Esophagus (tissue), 2 donors: ENCODE results near the gene PTPN4. TPM values are rescaled to one million over a fixed set of nuclear protein-coding genes. Genes with fewer than 3 reads are reported as not detected.
A peak's percentile ranks its signal among the peaks of the same experiment; 100 is the strongest.

ENCODE experiments used
- H3K27ac ChIP-seq, 2 donors: one replicate each; pipeline ENCODE4 v1.5.1; 2013; ENCODE audit warnings: low read depth in 2 of 2, mild to moderate bottlenecking in 2 of 2, inconsistent platforms in 1 of 2, low read length in 1 of 2, moderate library complexity in 1 of 2
- H3K27me3 ChIP-seq, 2 donors: one replicate each; pipeline ENCODE4 v1.6.1; 2013; ENCODE audit warnings: low read length in 2 of 2, control low read depth in 1 of 2, mild to moderate bottlenecking in 1 of 2; ENCODE audit not compliant: insufficient read depth in 2 of 2, control insufficient read depth in 1 of 2
- H3K36me3 ChIP-seq, 2 donors: one replicate each; pipeline ENCODE4 v1.6.1; 2013; ENCODE audit warnings: low read length in 1 of 2; ENCODE audit not compliant: control insufficient read depth in 2 of 2, insufficient read depth in 2 of 2
- H3K4me1 ChIP-seq, 2 donors: one replicate each; pipeline ENCODE4 v1.6.1; 2013; ENCODE audit warnings: low read length in 1 of 2; ENCODE audit not compliant: control insufficient read depth in 2 of 2, insufficient read depth in 2 of 2
- H3K4me3 ChIP-seq, 2 donors: one replicate each; pipeline ENCODE4 v1.5.1; 2013; ENCODE audit warnings: low read length in 2 of 2, mild to moderate bottlenecking in 2 of 2, low read depth in 1 of 2, moderate library complexity in 1 of 2
- H3K9me3 ChIP-seq, 2 donors: one replicate each; pipeline ENCODE4 v1.6.1; 2013; ENCODE audit warnings: mild to moderate bottlenecking in 2 of 2, low read depth in 1 of 2, low read length in 1 of 2, moderate library complexity in 1 of 2; ENCODE audit not compliant: control insufficient read depth in 2 of 2, insufficient read depth in 1 of 2
- WGBS, 2 donors: extraction: QIAGEN DNeasy Blood & Tissue Kit; methylation state at CpG; one replicate each; pipeline ENCODE4 v1.1.7; 2013; 5-methylcytosine and 5-hydroxymethylcytosine counted together
- polyA plus RNA-seq, 2 donors: library from polyadenylated mRNA; stranded (reverse); fragments of 200-250 nt; gene quantifications; one replicate each; pipeline ENCODE4 v1.2.3, GENCODE V29; 2013
- donor health status: healthy with polysubstance abuse.
- donor health status: Bipolar disorder and iron deficiency.

The PTPN4 gene
- polyA plus RNA-seq, 2 donors: 2.0 to 4.5 TPM

- H3K9me3 ChIP-seq: no peaks in the 10 kb centered on the region
- H3K27me3 ChIP-seq: no peaks in the 10 kb centered on the region
- H3K4me1 ChIP-seq: no peaks in the 10 kb centered on the region
- H3K36me3 ChIP-seq: no peaks in the 10 kb centered on the region
- 71 to 75% methylated on average over 2 of the region's 2 CpGs for WGBS, 2 donors
- H3K4me3 ChIP-seq: no peak overlapping the region
- no peak overlapping the region for H3K27ac ChIP-seq
These were observed 12.4 kb downstream of the PTPN4 start for GRCh38 chr2:119772128-119772527.

- Histone ChIP-seq H3K4me3 (no peak overlapping the region), H3K9me3 (no peaks in the 10 kb centered on the region), H3K27me3 (no peaks in the 10 kb centered on the region), H3K36me3 (no peaks in the 10 kb centered on the region), H3K27ac (no peak overlapping the region), H3K4me1 (no peaks in the 10 kb centered on the region)
- WGBS, 2 donors: 92 to 94% methylated on average over 4 of the region's 4 CpGs
These were observed 13.0 kb downstream of the PTPN4 start for GRCh38 chr2:119772767-119773166.

- Histone ChIP-seq H3K27ac (no peak overlapping the region), H3K4me3 (no peak overlapping the region), H3K36me3 (no peaks in the 10 kb centered on the region), H3K4me1 (no peaks in the 10 kb centered on the region), H3K9me3 (no peaks in the 10 kb centered on the region), H3K27me3 (no peaks in the 10 kb centered on the region)
These were observed 14.3 kb downstream of the PTPN4 start for GRCh38 chr2:119774026-119774425.

DNA sequence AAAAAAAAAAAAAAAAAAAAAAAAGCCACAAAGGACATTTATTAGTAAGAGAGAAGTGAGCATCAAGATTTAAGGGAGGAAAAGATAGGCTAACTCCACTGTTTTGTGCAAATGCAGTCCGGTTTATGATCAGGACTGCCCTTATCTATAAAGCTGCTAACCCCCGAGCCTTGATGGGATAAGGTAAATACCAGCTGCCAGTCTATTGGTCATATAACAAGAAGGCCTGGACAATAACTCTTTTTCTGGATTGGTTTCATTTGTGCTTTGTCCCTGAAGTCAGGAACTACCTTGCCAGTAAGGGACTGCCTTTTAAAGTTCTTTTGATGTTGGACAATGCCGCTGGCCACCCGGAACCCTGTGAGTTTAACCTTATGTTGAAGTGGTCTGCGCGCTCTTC, 15.4 kb downstream of the PTPN4 start:
- Histone ChIP-seq H3K4me1 (no peaks in the 10 kb centered on the region), H3K27ac (no peak overlapping the region), H3K27me3 (no peaks in the 10 kb centered on the region), H3K4me3 (no peak overlapping the region), H3K36me3 (no peaks in the 10 kb centered on the region), H3K9me3 (no peaks in the 10 kb centered on the region)
- WGBS, 2 donors: 89 to 95% methylated on average over 6 of the region's 6 CpGs

- no peaks in the 10 kb centered on the region for H3K27me3 ChIP-seq
- no peak overlapping the region for H3K27ac ChIP-seq
- H3K4me1 ChIP-seq: peaks cover 0 to 2% of the 10 kb centered on the region in 2 donors
- no peaks in the 10 kb centered on the region for H3K9me3 ChIP-seq
- WGBS, 2 donors: 87 to 91% methylated on average over 9 of the region's 9 CpGs
- no peaks in the 10 kb centered on the region for H3K36me3 ChIP-seq
- no peak overlapping the region for H3K4me3 ChIP-seq
These were observed 22.7 kb downstream of the PTPN4 start for GRCh38 chr2:119782308-119783027.

- Histone ChIP-seq H3K9me3 (no peaks in the 10 kb centered on the region), H3K4me3 (no peak overlapping the region), H3K27me3 (no peaks in the 10 kb centered on the region), H3K36me3 (no peaks in the 10 kb centered on the region), H3K4me1 (peaks cover 0 to 2% of the 10 kb centered on the region in 2 donors), H3K27ac (no peak overlapping the region)
- 89 to 91% methylated on average over 5 of the region's 5 CpGs for WGBS, 2 donors
These were observed 25.2 kb downstream of the PTPN4 start for GRCh38 chr2:119784876-119785275.

- WGBS, 2 donors: 100% methylated on average over 1 of the region's 1 CpG
- Histone ChIP-seq H3K4me3 (no peak overlapping the region), H3K9me3 (no peaks in the 10 kb centered on the region), H3K27ac (no peak overlapping the region), H3K27me3 (no peaks in the 10 kb centered on the region), H3K36me3 (no peaks in the 10 kb centered on the region), H3K4me1 (peaks cover 0 to 2% of the 10 kb centered on the region in 2 donors)
These were observed 26.6 kb downstream of the PTPN4 start for GRCh38 chr2:119786295-119786694.

GRCh38 chr2:119788752-119789151, 29.0 kb downstream of the PTPN4 start:
- WGBS, 2 donors: 80 to 90% methylated on average over 1 of the region's 1 CpG
- Histone ChIP-seq H3K27me3 (no peaks in the 10 kb centered on the region), H3K36me3 (no peaks in the 10 kb centered on the region), H3K9me3 (peaks cover 0 to 5% of the 10 kb centered on the region in 2 donors), H3K4me3 (no peak overlapping the region), H3K4me1 (peaks cover 0 to under 1% of the 10 kb centered on the region in 2 donors), H3K27ac (no peak overlapping the region)

GRCh38 chr2:119790466-119790865, 30.7 kb downstream of the PTPN4 start:
- H3K27ac ChIP-seq: no peak overlapping the region
- H3K4me1 ChIP-seq: peaks cover 0 to 3% of the 10 kb centered on the region in 2 donors
- no peaks in the 10 kb centered on the region for H3K27me3 ChIP-seq
- peaks cover 0 to 5% of the 10 kb centered on the region in 2 donors for H3K9me3 ChIP-seq
- no peak overlapping the region for H3K4me3 ChIP-seq
- peaks cover 0 to 3% of the 10 kb centered on the region in 2 donors for H3K36me3 ChIP-seq

GRCh38 chr2:119792907-119793312, 33.2 kb downstream of the PTPN4 start:
- H3K4me3 ChIP-seq: no peak overlapping the region
- peaks cover 0 to 3% of the 10 kb centered on the region in 2 donors for H3K36me3 ChIP-seq
- no peaks in the 10 kb centered on the region for H3K27me3 ChIP-seq
- WGBS, 2 donors: 85 to 88% methylated on average over 8 of the region's 8 CpGs
- H3K9me3 ChIP-seq: peaks cover 0 to 5% of the 10 kb centered on the region in 2 donors
- peaks cover 0 to 3% of the 10 kb centered on the region in 2 donors for H3K4me1 ChIP-seq
- peak overlapping the region in 1 of 2 donors; percentile 28 for H3K27ac ChIP-seq
